HG02610 (cell line): Measurements from ENCODE around the gene MTIF2.
"Not testable (repeated sequence)": the region's sequence is repeated elsewhere in the genome, so short reads cannot be mapped to it uniquely, and the experiment has no call there.

Source experiments
- ATAC-seq: cut with Tn5 transposase; IDR thresholded peaks from one replicate; pipeline ENCODE4 v1.9.1; 2021; ENCODE audit warnings: mild to moderate bottlenecking, moderate library complexity; ENCODE audit not compliant: unreplicated experiment

Gene MTIF2

DNA sequence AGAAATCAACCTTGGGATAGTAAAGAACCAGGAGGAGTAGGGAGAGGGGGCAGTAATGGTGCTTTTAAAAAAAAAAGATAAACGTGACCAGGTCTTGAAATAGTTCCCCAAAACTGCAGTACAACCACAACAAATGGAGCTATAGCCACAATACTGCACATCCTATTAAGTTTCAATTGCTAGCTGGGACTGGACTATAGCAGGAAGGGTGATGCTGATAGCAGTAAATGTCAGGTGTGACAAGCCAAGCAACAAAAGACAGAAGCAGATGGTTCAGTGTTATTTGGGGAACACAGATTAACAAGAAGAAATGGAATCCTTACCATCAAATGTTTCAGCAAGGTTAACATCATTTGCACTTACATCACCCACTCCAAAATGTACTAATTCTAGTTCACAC, 26.4 kb downstream of the MTIF2 start:
- ATAC-seq = no peak

DNA sequence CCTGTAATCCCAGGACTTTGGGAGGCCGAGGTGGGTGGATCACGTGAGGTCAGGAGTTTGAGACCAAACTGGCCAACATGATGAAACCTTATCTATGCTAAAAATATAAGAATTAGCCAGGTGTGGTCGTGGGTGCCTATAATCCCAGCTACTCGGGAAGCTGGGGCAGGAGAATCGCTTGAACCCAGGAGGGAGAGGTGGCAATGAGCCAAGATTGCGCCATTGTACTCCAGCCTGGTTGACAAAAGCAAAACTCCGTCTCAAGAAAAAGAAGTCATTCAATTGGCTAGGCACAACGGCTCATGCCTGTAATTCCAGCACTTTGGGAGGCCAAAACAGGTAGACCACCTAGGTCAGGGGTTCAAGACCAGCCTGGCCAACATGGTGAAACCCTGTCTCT, 27.4 kb downstream of the MTIF2 start:
- not testable (repeated sequence) for ATAC-seq

- ATAC-seq = no peak
Observed at GRCh38 chr2:55239656-55240222, 29.3 kb downstream of the MTIF2 start.

GRCh38 chr2:55236992-55237543, 32.0 kb downstream of the MTIF2 start:
- ATAC-seq = no peak

- no peak for ATAC-seq
Observed at GRCh38 chr2:55235724-55236538, 33.1 kb downstream of the MTIF2 start.

GRCh38 chr2:55233658-55233940, 35.4 kb downstream of the MTIF2 start:
- no peak for ATAC-seq

- no peak for ATAC-seq
Observed at GRCh38 chr2:55232863-55233657, 36.0 kb downstream of the MTIF2 start.

DNA sequence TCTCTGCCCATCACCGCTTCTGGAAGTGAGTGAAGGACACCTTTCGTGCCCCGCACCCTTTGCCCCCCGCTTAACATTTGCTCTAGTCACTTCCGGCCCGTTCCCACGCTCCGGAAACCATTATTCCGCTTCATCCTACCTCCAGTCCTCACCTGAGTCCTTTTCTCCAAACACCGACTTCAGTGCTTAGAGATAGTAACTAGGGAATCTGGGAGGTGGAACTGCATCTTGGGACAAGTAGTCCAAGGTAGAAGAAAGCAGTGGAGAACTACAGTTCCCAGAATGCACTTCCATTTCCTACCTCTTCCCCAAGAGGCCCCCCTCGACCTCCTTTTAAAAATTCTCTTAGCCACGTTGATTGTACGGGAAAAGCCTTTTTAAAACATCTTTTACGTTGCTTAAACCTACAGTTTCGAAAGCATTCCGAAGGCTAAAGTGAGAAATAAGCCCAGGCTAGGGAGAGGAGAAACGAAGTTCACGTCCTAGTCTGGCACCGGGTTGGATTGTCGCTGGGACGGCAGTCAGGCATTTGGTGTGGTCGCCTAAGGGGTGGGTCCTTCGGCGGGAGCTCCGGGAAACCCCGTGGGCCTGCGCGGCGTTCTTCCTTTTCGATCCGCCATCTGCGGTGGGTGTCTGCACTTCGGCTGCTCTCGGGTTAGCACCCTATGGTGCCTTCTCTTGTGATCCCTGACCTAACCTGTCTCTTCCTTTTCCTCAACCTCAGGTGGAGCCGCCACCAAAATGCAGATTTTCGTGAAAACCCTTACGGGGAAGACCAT, 36.8 kb downstream of the MTIF2 start, which contains the start of the genes CLHC1 and RPS27A:
CLHC1 (minus strand) TSS at position 210 of the 779 bp plus-strand sequence. CDS start 9,882 bp downstream, outside the sequence.
RPS27A (plus strand) TSS at position 605 of the 779 bp plus-strand sequence; CDS start at position 742, 137 bp downstream.
- ATAC-seq = peak; percentile 91

DNA sequence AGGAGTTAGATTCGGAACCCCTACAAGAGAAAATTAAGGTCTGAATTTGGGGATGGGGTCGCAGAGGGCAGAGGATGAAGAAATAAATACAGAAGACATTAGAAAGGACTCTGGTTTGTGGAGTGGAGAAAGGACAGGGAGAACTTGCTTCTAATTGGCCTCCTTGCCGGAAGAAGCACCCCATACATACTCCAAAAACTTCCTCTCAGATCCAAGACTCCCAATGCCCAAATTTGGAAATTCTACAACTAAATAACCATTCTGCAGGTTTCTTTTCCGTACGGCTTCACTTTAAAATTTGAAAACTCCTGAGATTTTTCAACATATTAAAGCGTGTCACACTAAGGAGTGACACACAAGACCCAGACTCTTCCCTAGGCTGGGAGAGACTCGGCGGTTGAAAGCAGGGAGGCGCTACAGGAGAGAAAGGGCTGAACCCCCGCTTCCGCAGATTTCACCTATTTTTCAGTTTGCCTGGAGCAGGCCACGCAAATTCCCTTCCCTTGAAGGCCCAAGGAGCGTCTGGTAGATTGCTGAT, 37.4 kb downstream of the MTIF2 start:
- no peak for ATAC-seq

DNA sequence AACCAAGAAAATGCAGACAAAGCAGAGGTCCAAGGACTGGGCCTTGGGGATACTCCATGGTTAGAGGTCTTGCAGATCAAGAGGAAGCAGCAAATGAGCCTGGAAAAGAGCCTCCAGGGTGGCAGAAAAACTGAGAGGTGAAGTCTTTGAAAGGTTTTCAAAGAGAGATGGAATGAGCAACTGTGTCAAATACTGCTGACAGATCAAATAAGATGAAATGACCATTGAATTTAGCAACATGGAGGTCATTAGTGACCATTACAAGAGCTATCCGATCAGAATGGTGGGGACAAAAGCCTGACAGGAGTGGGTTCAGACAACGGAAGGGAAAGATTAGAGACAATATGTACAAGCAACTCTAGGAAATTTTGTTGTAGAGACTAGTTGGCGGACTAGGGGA, 38.5 kb downstream of the MTIF2 start:
- no peak for ATAC-seq

DNA sequence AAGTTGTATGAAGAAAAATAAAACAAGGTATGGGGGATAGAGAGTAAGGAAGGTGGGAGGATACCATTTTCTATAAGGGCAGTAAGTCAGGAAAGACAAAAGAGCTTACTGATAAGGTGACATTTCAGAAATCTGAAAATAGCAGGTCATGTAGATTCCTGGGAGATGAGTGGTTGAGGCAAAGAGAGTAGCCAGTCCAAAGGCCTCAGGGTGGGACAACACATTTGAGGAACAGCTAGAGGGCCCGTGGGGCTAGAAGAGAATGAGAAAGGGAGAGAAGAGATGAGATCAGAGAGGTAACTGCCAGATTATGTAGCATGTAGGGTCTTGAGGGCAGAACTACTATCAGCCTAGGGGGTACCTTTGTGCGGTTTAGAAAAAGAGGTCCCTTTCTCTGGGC, 39.8 kb downstream of the MTIF2 start:
- ATAC-seq = no peak

- ATAC-seq = no peak
Observed at GRCh38 chr2:55228226-55228563, 40.8 kb downstream of the MTIF2 start.

DNA sequence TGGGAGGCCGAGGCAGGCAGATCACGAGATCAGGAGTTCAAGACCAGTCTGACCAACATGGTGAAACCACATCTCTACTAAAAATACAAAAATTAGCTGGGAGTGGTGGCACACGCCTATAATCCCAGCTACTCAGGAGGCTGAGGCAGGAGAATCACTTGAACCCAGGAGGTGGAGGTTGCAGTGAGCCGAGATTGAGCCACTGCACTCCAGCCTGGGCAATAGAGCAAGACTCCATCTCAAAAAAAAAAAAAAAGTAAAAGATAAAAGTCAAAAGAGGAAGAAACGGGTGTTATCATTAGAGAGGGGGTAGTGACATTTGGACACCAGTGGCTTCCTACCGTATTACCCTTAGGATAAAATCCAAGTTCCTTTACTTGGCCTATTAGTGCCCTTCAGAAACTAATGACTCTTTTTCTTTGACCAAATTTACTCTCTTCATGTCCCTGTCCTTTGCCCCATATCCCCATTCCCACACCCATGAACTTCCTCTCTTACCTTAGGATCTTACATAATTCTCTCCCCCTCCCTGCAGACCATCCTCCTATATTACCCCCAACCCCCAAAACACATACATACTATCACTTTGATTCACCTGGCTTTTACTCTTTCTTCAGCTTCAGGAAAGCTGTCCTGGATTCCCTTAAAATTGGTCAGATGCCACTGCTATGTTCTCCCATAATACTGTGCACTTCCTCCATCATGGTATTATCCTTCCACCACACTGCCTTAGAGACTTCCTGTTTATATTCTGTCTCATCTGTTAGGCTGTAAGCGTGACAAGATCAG, 41.4 kb downstream of the MTIF2 start:
- not testable (repeated sequence) for ATAC-seq

DNA sequence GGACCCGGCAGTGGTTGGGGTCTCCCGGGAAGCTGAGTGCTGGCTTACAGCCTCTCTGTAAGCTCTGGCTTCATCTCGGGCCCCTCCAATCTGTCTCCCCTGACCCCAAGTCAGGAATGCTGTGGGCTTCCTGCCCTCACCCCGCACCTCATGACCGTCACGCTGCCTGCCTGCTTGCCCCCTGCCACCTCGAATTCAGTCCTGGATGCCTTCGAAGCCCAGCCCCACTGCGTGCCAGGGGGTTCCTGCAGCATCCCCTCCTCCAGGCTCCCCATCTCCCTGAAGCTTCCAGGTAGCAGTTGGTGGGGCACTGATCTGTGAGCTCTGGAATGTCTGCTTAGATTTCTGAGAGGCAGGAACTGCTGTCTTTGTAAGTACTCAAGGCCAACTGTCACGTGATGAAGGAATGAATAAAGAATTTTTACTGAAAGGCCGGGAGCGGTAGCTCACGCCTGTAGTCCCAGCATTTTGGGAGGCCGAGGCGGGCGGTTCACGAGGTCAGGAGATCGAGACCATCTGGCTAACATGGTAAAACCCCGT, 43.5 kb downstream of the MTIF2 start:
- ATAC-seq = no peak

DNA sequence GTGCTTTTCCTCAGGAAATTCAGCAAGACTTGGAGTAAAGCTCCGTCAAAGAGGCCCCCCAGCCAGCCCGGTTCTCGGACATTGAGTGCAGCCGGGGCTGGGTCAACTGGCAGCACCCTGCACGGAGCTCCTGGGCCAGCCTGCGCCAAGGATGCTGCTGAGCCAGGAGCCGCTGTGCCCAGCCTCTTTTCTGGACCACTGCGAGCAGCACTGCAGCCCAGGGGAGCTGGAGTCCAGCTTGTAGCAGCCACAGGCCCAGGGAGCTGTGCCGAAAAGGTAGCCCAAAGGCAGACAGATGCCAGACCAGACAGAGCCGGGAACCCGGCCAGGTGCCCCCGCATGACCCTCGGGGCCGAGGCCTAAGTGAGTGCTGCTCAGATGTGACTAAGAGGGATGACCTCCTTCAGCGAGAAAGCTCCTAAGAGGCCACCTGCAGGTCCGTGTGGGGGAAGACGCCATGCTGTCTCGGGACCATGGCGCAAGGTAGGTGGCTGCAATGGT, 44.2 kb downstream of the MTIF2 start:
- no peak for ATAC-seq

DNA sequence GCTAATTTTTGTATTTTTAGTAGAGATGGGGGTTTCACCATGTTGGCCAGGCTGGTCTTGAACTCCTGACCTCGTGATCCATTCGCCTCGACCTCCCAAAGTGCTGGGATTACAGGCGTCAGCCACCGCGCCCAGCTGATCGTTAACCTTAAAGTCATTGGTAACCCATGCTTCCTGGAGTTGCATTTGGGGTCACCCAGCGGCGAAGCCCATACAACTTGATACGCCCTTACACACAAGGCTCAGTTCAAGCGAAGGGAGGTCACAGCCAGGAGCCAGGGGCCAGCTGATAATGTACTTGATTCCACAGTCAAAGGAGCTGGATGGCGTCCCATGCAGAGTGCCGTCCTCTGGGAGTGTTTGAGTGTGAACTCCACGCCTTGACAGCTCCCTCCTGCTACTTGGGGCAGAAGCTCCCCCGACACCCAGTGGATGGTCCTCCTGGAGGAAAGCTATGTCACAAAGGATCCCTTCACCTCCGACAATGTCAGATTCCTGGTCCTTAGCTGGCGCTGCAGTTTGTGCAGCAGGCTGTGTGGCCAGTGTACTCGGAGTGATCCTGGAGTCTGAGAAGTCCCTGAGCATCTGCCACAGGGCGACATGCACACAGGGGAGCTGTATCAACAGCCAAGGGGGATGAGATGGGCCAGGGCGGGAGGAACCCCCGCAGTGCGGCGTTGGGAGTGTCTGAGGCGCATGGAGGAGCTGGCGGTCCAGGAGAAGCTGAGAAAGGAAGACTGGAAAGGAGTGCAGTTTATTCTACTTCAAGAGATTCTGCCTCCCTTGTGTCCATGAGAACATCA, 44.9 kb downstream of the MTIF2 start:
- no peak for ATAC-seq

GRCh38 chr2:55213822-55214221, 55.2 kb downstream of the MTIF2 start:
- ATAC-seq = no peak

- ATAC-seq = no peak
Observed at GRCh38 chr2:55204950-55205349, 64.1 kb downstream of the MTIF2 start.
